Astrocyte (in vitro differentiated cells and primary cell): ENCODE data around the gene SPINT1. TPM values are rescaled to one million over a fixed set of nuclear protein-coding genes. Genes with fewer than 3 reads are reported as not detected.

Experiments used
- DNase-seq: peaks from one replicate; pipeline ENCODE4 v3.0.0-alpha.2; 2010; ENCODE audit warnings: low read depth
- FAIRE-seq: peaks from 2 replicates; lab custom pipeline; 2011; peaks lifted over from hg19 to GRCh38; lab: Jason Lieb, UNC
- H2AFZ ChIP-seq: 2 replicates; pipeline ENCODE4 v1.6.0; 2012; ENCODE audit warnings: low read depth, low read length, inconsistent platforms
- H3K27ac ChIP-seq: 2 replicates; pipeline ENCODE4 v1.5.1; 2011; ENCODE audit warnings: low read depth, low read length, inconsistent platforms
- H3K27me3 ChIP-seq: 2 replicates; pipeline ENCODE4 v1.6.0; 2011; ENCODE audit warnings: low read length, inconsistent platforms; ENCODE audit not compliant: insufficient read depth
- H3K36me3 ChIP-seq: 2 replicates; pipeline ENCODE4 v1.5.1; 2011; ENCODE audit warnings: low read length, inconsistent platforms; ENCODE audit not compliant: insufficient read depth
- H3K4me1 ChIP-seq: 2 replicates; pipeline ENCODE4 v1.5.1; 2011; ENCODE audit warnings: low read length, inconsistent platforms; ENCODE audit not compliant: insufficient read depth
- H3K4me2 ChIP-seq: 2 replicates; pipeline ENCODE4 v1.6.0; 2012; ENCODE audit warnings: low read length, inconsistent platforms
- H3K4me3 ChIP-seq: 2 replicates; pipeline ENCODE4 v1.5.1; 2011; ENCODE audit warnings: low read depth, mild to moderate bottlenecking, low read length, inconsistent platforms; ENCODE audit not compliant: insufficient read depth
- H3K79me2 ChIP-seq: 2 replicates; pipeline ENCODE4 v1.6.0; 2012; ENCODE audit warnings: mild to moderate bottlenecking, low read length, inconsistent platforms; ENCODE audit not compliant: insufficient read depth
- H3K9ac ChIP-seq: 2 replicates; pipeline ENCODE4 v1.6.0; 2012; ENCODE audit warnings: mild to moderate bottlenecking, low read length, inconsistent platforms
- H3K9me3 ChIP-seq: 2 replicates; pipeline ENCODE4 v1.5.1; 2012; ENCODE audit warnings: low read depth, mild to moderate bottlenecking, low read length, inconsistent platforms; ENCODE audit not compliant: insufficient read depth
- H4K20me1 ChIP-seq: 2 replicates; pipeline ENCODE4 v1.6.0; 2012; ENCODE audit warnings: low read length, inconsistent platforms; ENCODE audit not compliant: insufficient read depth
- H3K27ac Mint-ChIP-seq: one replicate; pipeline ENCODE4 v1.8.0; 2021; ENCODE audit warnings: mild to moderate bottlenecking, mixed read lengths; ENCODE audit not compliant: unreplicated experiment
- H3K27me3 Mint-ChIP-seq: one replicate; pipeline ENCODE4 v1.8.0; 2021; ENCODE audit warnings: low read depth, mixed read lengths; ENCODE audit not compliant: unreplicated experiment
- H3K36me3 Mint-ChIP-seq: one replicate; pipeline ENCODE4 v1.8.0; 2021; ENCODE audit warnings: low read depth, mixed read lengths; ENCODE audit not compliant: unreplicated experiment
- H3K4me1 Mint-ChIP-seq: one replicate; pipeline ENCODE4 v1.8.0; 2021; ENCODE audit warnings: low read depth, mixed read lengths; ENCODE audit not compliant: unreplicated experiment
- H3K4me3 Mint-ChIP-seq: one replicate; pipeline ENCODE4 v1.8.0; 2021; ENCODE audit warnings: mild to moderate bottlenecking, moderate library complexity, mixed read lengths; ENCODE audit not compliant: unreplicated experiment
- H3K9me3 Mint-ChIP-seq: one replicate; pipeline ENCODE4 v1.8.0; 2021; ENCODE audit warnings: mild to moderate bottlenecking, mixed read lengths; ENCODE audit not compliant: unreplicated experiment
- CTCF ChIP-seq: IDR thresholded peaks from 2 replicates; pipeline ENCODE4 v1.5.1; 2011; ENCODE audit warnings: low read depth, mild to moderate bottlenecking, inconsistent platforms, low read length, moderate library complexity; ENCODE audit not compliant: insufficient read depth
- EZH2 ChIP-seq: IDR thresholded peaks from 2 replicates; pipeline ENCODE4 v1.6.1; 2012; ENCODE audit warnings: mild to moderate bottlenecking, low read length, inconsistent platforms; ENCODE audit not compliant: insufficient read depth
- total RNA-seq: library from RNA; stranded (reverse); gene quantifications from 2 replicates; pipeline ENCODE4 v1.2.1, GENCODE V29; 2021

Gene SPINT1
- total RNA-seq, 1 donor from 2014 or later = 40.3 TPM

GRCh38 chr15:40846841-40847222, 3.0 kb downstream of the SPINT1 start:
- H3K27me3 Mint-ChIP-seq = peaks cover 11% of the 10 kb centered on the region
- no peaks in the 10 kb centered on the region for H3K36me3 ChIP-seq
- FAIRE-seq (no peak), DNase-seq (no peak)
- H3K4me3 Mint-ChIP-seq = peak overlapping the region; percentile 17
- no peak overlapping the region for H2AFZ ChIP-seq
- no peaks in the 10 kb centered on the region for H4K20me1 ChIP-seq
- H3K79me2 ChIP-seq = no peaks in the 10 kb centered on the region
- H3K4me1 ChIP-seq = peaks cover 13% of the 10 kb centered on the region
- peaks cover 11% of the 10 kb centered on the region for H3K27me3 ChIP-seq
- H3K4me3 ChIP-seq = no peak overlapping the region
- TF ChIP-seq EZH2 = no peak
- TF ChIP-seq CTCF = no peak
- H3K27ac Mint-ChIP-seq = peak overlapping the region; percentile 14
- peaks cover 32% of the 10 kb centered on the region for H3K4me1 Mint-ChIP-seq
- no peak overlapping the region for H3K9ac ChIP-seq
- H3K27ac ChIP-seq = no peak overlapping the region
- H3K4me2 ChIP-seq = no peak overlapping the region
- no peaks in the 10 kb centered on the region for H3K9me3 Mint-ChIP-seq
- no peaks in the 10 kb centered on the region for H3K9me3 ChIP-seq
- H3K36me3 Mint-ChIP-seq = peaks cover 4% of the 10 kb centered on the region

GRCh38 chr15:40847223-40847961, 3.5 kb downstream of the SPINT1 start:
- no peaks in the 10 kb centered on the region for H3K36me3 ChIP-seq
- H2AFZ ChIP-seq = no peak overlapping the region
- no peak overlapping the region for H3K4me3 ChIP-seq
- peaks cover 11% of the 10 kb centered on the region for H3K27me3 ChIP-seq
- H3K9ac ChIP-seq = no peak overlapping the region
- DNase-seq (no peak), FAIRE-seq (no peak)
- Mint-ChIP-seq H3K27me3 (peaks cover 11% of the 10 kb centered on the region), H3K4me3 (peak overlapping the region; percentile 17), H3K36me3 (peaks cover 4% of the 10 kb centered on the region), H3K27ac (peak overlapping the region; percentile 14), H3K9me3 (no peaks in the 10 kb centered on the region), H3K4me1 (peaks cover 32% of the 10 kb centered on the region)
- no peak overlapping the region for H3K27ac ChIP-seq
- H3K79me2 ChIP-seq = no peaks in the 10 kb centered on the region
- no peaks in the 10 kb centered on the region for H3K9me3 ChIP-seq
- H3K4me2 ChIP-seq = no peak overlapping the region
- no peaks in the 10 kb centered on the region for H4K20me1 ChIP-seq
- TF ChIP-seq EZH2 (no peak), CTCF (no peak)
- H3K4me1 ChIP-seq = peaks cover 13% of the 10 kb centered on the region

- H3K27me3 ChIP-seq = no peaks in the 10 kb centered on the region
- no peak overlapping the region for H3K27ac ChIP-seq
- H3K4me3 ChIP-seq = no peak overlapping the region
- DNase-seq (no peak), FAIRE-seq (no peak)
- no peaks in the 10 kb centered on the region for H3K36me3 ChIP-seq
- Mint-ChIP-seq H3K4me3 (no peak overlapping the region), H3K9me3 (no peaks in the 10 kb centered on the region), H3K4me1 (peaks cover 26% of the 10 kb centered on the region), H3K27ac (no peak overlapping the region), H3K36me3 (peaks cover 4% of the 10 kb centered on the region), H3K27me3 (no peaks in the 10 kb centered on the region)
- H4K20me1 ChIP-seq = no peaks in the 10 kb centered on the region
- H3K4me2 ChIP-seq = no peak overlapping the region
- peaks cover 2% of the 10 kb centered on the region for H3K4me1 ChIP-seq
- H3K79me2 ChIP-seq = no peaks in the 10 kb centered on the region
- H3K9me3 ChIP-seq = no peaks in the 10 kb centered on the region
- H2AFZ ChIP-seq = no peak overlapping the region
- no peak overlapping the region for H3K9ac ChIP-seq
- TF ChIP-seq CTCF (no peak), EZH2 (no peak)
Measured at GRCh38 chr15:40850576-40851112, 6.8 kb downstream of the SPINT1 start.
